Retinal pigment epithelial cell (primary cell): ENCODE results near the gene DUSP28.

Experiments used
- DNase-seq: peaks from one replicate; pipeline ENCODE4 v3.0.0-alpha.2; 2010; ENCODE audit warnings: low read depth
- H3K4me3 ChIP-seq: 2 replicates; pipeline ENCODE4 v1.5.1; 2011; ENCODE audit warnings: mild to moderate bottlenecking, low read length, control low read depth, moderate library complexity
- TF ChIP-seq, protein P1 (sequence below): conservative IDR thresholded peaks from 2 replicates; pipeline ENCODE4 v1.5.1; 2011; ENCODE audit warnings: low read depth, low read length, control low read depth, inconsistent platforms

DUSP28 gene

DNA sequence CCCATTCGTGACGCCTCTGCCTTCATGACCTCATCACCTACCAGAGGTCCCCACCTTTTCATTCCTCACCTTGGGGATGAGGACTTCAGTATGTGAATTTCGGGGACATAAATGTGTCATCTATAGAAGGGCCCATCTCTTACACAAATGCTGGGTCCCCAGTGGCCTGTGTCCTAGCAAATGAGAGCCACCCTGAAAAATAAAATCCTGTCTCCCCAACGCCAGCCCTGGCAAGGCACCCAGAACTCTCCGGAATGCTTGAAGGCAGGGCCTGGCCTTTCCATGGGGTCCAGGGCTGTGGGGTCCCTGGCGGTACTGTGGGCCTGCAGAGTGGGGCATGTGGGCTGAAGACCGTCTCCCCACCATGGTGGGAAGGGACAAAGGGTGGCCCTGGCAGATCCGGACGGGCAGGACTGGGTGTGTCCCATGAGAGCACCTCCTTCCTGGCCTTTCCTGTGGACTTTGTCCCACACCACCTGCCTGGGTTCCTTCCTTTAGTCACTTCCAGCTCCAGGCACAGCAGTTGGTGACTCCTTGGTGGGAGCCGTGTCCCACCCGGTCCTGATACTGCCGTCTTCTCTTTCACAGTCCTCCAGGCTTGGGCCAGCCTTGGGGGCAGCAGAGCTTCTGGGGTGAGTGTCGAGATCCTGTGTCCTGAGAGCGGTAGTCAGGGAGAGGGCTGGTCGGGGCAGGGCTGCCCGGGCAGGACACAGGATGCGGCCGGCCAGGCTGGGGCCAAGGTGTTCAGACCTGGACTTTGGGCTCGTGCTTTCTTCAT lies 45.0 kb downstream of the DUSP28 start:
- no peak overlapping the region for H3K4me3 ChIP-seq
- no peak for DNase-seq
- TF ChIP-seq, protein P1, sequence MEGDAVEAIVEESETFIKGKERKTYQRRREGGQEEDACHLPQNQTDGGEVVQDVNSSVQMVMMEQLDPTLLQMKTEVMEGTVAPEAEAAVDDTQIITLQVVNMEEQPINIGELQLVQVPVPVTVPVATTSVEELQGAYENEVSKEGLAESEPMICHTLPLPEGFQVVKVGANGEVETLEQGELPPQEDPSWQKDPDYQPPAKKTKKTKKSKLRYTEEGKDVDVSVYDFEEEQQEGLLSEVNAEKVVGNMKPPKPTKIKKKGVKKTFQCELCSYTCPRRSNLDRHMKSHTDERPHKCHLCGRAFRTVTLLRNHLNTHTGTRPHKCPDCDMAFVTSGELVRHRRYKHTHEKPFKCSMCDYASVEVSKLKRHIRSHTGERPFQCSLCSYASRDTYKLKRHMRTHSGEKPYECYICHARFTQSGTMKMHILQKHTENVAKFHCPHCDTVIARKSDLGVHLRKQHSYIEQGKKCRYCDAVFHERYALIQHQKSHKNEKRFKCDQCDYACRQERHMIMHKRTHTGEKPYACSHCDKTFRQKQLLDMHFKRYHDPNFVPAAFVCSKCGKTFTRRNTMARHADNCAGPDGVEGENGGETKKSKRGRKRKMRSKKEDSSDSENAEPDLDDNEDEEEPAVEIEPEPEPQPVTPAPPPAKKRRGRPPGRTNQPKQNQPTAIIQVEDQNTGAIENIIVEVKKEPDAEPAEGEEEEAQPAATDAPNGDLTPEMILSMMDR = no peak

DNA sequence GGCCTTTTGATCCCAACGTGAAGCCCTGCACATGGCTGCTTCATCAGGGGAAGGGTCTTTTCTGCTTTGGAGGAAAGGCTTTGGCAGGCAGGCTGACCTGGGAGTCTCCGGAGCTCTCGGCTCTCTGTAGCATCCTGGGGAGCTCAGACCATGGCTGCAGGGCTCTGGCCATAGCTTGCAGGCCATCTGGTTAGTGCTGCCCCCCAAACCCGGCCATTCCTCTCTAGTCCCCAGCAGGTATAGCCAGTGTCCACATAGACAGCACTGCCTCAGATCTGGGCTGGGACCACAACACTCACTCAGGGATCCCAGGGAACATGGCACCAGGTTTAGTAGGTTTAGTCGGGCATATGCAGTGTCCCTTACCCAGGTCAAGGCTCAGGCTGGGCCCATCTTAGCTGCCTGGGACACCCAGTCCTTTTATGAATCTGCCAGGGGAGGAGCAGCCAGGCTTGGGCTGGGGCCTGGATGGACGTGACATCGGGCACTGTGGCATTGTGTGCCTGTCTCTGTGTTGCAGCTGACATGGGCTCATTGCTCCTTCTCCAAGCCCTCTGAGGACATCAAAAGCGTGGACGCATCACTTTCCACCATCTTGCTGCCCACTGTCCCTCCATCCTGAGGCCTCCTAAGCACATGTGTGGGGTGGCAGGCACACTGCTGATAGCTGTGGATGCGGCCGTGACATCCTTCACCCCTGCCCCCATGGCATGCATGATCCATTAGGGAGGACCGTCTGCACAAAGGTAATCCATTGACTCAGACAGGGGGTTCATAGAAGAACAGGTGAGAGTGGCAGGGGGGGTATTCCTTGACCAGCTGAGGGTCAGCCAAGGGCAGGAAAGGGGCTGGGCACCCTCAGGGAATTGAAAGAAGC lies 45.9 kb downstream of the DUSP28 start:
- DNase-seq = no peak
- no peak overlapping the region for H3K4me3 ChIP-seq
- TF ChIP-seq, protein P1 = no peak

DNA sequence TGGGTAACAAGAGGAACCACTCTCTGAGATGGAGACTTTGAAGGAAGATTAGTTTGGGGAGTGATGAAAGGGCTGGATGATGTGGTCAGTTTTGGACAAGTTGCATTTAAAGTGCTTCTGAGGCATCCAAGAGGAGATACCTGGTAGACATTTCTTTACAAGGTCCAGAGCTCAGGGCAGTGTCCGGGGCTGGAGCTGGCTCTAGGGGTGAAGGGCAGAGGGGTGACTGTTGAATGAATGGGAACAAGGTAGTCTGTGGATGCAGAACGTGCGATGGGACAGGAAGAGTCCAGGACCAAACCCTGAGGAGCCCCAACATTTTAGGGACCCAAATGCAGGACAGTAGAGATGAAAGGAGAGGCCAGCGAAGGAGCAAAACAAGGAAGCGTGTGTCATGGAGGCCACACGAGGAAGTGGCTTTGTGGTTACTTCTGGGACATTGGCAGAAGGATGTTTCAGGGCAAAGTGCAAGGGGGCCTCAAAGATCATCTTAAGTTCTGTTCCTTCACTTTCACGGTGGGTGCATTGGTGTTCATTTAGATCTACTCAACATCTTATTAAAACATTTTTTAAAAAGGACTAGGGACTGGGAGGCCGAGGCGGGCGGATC lies 51.5 kb downstream of the DUSP28 start:
- DNase-seq = no peak
- H3K4me3 ChIP-seq = no peak overlapping the region
- TF ChIP-seq, protein P1 = no peak
